GM23338 (cell line): ENCODE measurements around the gene SLC2A9. TPM values are rescaled to one million over a fixed set of nuclear protein-coding genes. Genes with fewer than 3 reads are reported as not detected.

ENCODE experiments used
- NANOG ChIP-seq: IDR thresholded peaks from 2 replicates; pipeline ENCODE4 v1.6.1; 2016; ENCODE audit warnings: antibody characterized with exemption, borderline replicate concordance
- POLR2AphosphoS5 ChIP-seq: IDR thresholded peaks from 2 replicates; pipeline ENCODE4 v1.6.1; 2016; ENCODE audit warnings: antibody characterized with exemption, low read depth
- polyA plus RNA-seq: library from polyadenylated mRNA; unstranded; fragments of >200 nt; fragmentation: Nextera tagmentation; extraction: Ambion mirVana; gene quantifications from 2 replicates; pipeline ENCODE4 v1.2.1, GENCODE V29; 2016
- small RNA-seq: library from RNA; depleted of rRNA; stranded (forward); fragments of <200 nt; gene quantifications from one replicate; pipeline ENCODE3, GENCODE V24; 2014; ENCODE audit warnings: low replicate concordance
- total RNA-seq: library from RNA; depleted of rRNA; stranded (reverse); fragments of >200 nt; shearing (Covaris generic); gene quantifications from 2 replicates; pipeline ENCODE4 v1.2.3, GENCODE V29; 2014; rRNA removed

SLC2A9 gene
- total and polyA plus RNA-seq, 2 experiments from 2014 or later = 0.21 to 0.40 TPM

GRCh38 chr4:9781343-9782135, 239.8 kb downstream of the SLC2A9 start, which contains the start of gene DRD5 (continued):
- no peak for TF ChIP-seq NANOG
- TF ChIP-seq POLR2AphosphoS5 = no peak

Small RNA genes lying within 50 kb of the gene (small RNA-seq; reads per million reads assigned to genes)
- gene RNA5SP154 = not detected

Other genes with a start within 250 kb of the SLC2A9 start
- gene DRD5, start 239.9 kb downstream of the SLC2A9 start, total RNA-seq = 0.24 and 0.43 TPM in 2 replicates
- 0.08 and 0.16 TPM in 2 replicates for gene DRD5, start 239.9 kb downstream of the SLC2A9 start, polyA plus RNA-seq
- gene WDR1, start 95.3 kb upstream of the SLC2A9 start, total RNA-seq = 233 and 248 TPM in 2 replicates
- gene WDR1, start 95.3 kb upstream of the SLC2A9 start, polyA plus RNA-seq = 90.9 and 93.2 TPM in 2 replicates